Measurements from ENCODE around the gene FGFR4. TPM values are rescaled to one million over a fixed set of nuclear protein-coding genes. Genes with fewer than 3 reads are reported as not detected.
"Not testable (repeated sequence)": the region's sequence is repeated elsewhere in the genome, so short reads cannot be mapped to it uniquely, and the experiment has no call there.

The FGFR4 gene
- polyA plus RNA-seq = 1 to 10 TPM; 1.3 to 1.4 TPM

DNA sequence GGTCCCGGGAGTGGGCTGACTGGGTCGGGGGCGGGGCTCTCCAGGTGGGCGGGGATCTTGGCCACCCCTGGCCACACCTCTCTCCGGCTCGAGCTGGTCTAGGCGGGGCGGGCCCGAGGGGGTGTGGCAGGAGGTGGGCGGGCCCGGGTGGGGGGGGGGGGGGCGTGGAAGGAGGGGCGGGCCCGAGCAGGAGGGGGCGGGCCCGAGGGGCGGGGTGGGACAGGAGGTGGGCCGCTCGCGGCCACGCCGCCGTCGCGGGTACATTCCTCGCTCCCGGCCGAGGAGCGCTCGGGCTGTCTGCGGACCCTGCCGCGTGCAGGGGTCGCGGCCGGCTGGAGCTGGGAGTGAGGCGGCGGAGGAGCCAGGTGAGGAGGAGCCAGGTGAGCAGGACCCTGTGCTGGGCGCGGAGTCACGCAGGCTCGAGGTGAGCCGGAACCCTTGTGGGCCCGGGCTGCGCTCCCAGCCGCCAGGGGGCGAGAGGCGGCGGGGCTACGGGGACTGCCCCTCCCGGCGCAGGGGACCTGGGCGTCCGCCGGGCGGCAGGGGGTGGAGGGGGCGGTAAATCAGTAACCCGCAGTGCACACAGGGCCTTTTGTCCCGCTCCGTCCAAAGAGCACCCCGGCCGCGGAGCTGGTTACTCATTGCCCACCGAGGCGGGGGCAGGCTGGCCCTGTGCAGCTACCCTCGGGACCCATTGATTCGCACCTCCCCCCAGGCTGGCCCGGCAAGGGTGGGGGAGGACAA lies at the start of gene FGFR4:
Gene FGFR4, plus strand, starts transcription at position 262 of the 744 bp plus-strand sequence. CDS start 2,688 bp downstream, outside the sequence.
- H3K4me1 ChIP-seq (ENCODE audit: control insufficient read depth in 2 of 2, insufficient read depth in 2 of 2, low read length in 1 of 2) = peaks cover 4 to 11% of the 10 kb centered on the region in 2 donors
- H3K9me3 ChIP-seq (ENCODE audit: control insufficient read depth in 2 of 2, insufficient read depth in 1 of 2, low read depth in 1 of 2, low read length in 1 of 2) = no peaks in the 10 kb centered on the region
- H3K4me3 ChIP-seq (ENCODE audit: low read depth in 1 of 2, low read length in 2 of 2) = peak within 1 kb of the TSS; percentile 31 to 46
- H3K36me3 ChIP-seq (ENCODE audit: control insufficient read depth in 2 of 2, insufficient read depth in 2 of 2, low read length in 1 of 2) = no peaks in the 10 kb centered on the region
- 1 to 2% methylated on average over 32 to 67 of the region's 68 CpGs for WGBS, 2 donors
- peak within 1 kb of the TSS in 1 of 2 donors; percentile 28 for H3K27ac ChIP-seq (ENCODE audit: low read depth in 2 of 2, low read length in 1 of 2)
- no peaks in the 10 kb centered on the region for H3K27me3 ChIP-seq (ENCODE audit: control insufficient read depth in 1 of 2, insufficient read depth in 2 of 2, low read length in 2 of 2)

DNA sequence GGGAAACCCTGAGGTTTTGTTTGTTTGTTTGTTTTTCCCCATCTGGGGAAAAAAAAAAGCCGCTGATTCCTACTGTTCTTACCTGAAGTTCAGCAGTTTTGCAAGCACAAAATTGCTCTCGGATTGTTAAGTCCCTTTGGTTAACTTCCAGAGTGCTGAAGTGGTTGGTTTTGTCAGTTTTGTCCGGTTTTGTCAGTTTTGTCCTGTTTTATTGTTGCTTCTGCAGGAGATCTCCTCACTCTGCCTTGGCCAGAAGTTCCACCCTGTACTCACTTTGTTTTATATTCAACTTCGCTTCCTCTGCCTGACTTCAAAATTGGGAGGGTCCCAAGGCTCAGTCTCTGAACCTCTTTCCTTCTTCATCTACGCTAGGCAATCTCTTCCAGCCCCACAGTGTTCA lies 49.8 kb upstream of the FGFR4 start:
- Histone ChIP-seq H3K9me3 (ENCODE audit: control insufficient read depth in 2 of 2, insufficient read depth in 1 of 2, low read depth in 1 of 2, low read length in 1 of 2) (no peaks in the 10 kb centered on the region), H3K36me3 (ENCODE audit: control insufficient read depth in 2 of 2, insufficient read depth in 2 of 2, low read length in 1 of 2) (peaks cover 0 to 6% of the 10 kb centered on the region in 2 donors), H3K4me3 (ENCODE audit: low read depth in 1 of 2, low read length in 2 of 2) (no peak overlapping the region), H3K4me1 (ENCODE audit: control insufficient read depth in 2 of 2, insufficient read depth in 2 of 2, low read length in 1 of 2) (peaks cover 0 to 3% of the 10 kb centered on the region in 2 donors), H3K27ac (ENCODE audit: low read depth in 2 of 2, low read length in 1 of 2) (no peak overlapping the region), H3K27me3 (ENCODE audit: control insufficient read depth in 1 of 2, insufficient read depth in 2 of 2, low read length in 2 of 2) (no peaks in the 10 kb centered on the region)
- 93 to 95% methylated on average over 5 of the region's 5 CpGs for WGBS, 2 donors

DNA sequence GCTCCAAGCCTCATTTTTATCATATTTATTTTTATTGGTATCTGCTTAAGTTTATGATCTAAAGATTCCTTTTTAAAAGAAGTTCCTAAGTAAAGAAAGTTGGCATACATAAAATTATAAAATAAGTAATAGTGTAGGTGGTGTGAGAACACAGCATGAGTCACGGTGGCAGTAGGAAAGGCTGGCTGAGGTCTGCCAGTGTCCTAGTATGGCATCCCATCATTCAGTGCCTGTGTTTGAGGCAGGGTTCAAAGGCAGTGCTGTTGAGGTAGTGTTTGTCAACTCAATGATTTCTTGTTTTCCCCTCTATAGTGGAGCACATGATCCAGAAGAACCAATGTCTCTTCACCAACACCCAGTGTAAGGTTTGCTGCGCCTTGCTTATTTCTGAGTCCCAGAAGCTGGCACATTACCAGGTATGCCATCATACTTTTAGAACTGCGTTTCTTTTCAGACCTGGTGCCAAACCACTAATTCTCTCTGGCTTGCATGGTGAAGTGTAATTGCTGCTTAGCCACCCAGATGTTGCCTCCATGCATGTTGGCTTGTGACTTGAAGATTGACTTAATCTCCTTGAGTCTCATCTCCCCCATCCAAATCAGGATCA lies 45.8 kb upstream of the FGFR4 start:
- Histone ChIP-seq H3K9me3 (ENCODE audit: control insufficient read depth in 2 of 2, insufficient read depth in 1 of 2, low read depth in 1 of 2, low read length in 1 of 2) (no peaks in the 10 kb centered on the region), H3K27ac (ENCODE audit: low read depth in 2 of 2, low read length in 1 of 2) (peak overlapping the region in 1 of 2 donors; percentile 60), H3K4me3 (ENCODE audit: low read depth in 1 of 2, low read length in 2 of 2) (no peak overlapping the region), H3K4me1 (ENCODE audit: control insufficient read depth in 2 of 2, insufficient read depth in 2 of 2, low read length in 1 of 2) (peaks cover 0 to 3% of the 10 kb centered on the region in 2 donors), H3K36me3 (ENCODE audit: control insufficient read depth in 2 of 2, insufficient read depth in 2 of 2, low read length in 1 of 2) (peaks cover 4 to 6% of the 10 kb centered on the region in 2 donors), H3K27me3 (ENCODE audit: control insufficient read depth in 1 of 2, insufficient read depth in 2 of 2, low read length in 2 of 2) (no peaks in the 10 kb centered on the region)
- 48 to 62% methylated on average over 3 of the region's 3 CpGs for WGBS, 2 donors

DNA sequence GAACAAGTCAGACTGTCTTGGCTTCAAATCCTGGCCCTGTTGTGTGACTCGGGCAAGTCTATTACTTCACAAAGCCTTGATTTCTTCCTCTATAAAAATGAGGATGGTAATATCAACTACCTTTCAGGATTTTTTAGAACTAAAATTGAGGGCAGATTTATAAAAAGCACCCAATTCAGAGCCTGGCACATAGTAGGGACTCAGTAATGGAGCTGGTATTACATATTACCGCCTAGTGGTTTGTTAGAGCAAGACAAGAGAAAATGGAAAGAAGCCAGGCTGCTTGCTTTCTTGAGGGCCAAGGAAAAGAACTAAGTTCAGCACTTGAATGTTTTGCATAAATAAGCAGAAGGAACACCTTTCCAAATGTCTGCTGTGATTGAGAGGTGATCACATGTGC lies 44.8 kb upstream of the FGFR4 start:
- no peaks in the 10 kb centered on the region for H3K9me3 ChIP-seq (ENCODE audit: control insufficient read depth in 2 of 2, insufficient read depth in 1 of 2, low read depth in 1 of 2, low read length in 1 of 2)
- peaks cover 4 to 6% of the 10 kb centered on the region in 2 donors for H3K36me3 ChIP-seq (ENCODE audit: control insufficient read depth in 2 of 2, insufficient read depth in 2 of 2, low read length in 1 of 2)
- H3K4me3 ChIP-seq (ENCODE audit: low read depth in 1 of 2, low read length in 2 of 2) = no peak overlapping the region
- H3K27me3 ChIP-seq (ENCODE audit: control insufficient read depth in 1 of 2, insufficient read depth in 2 of 2, low read length in 2 of 2) = no peaks in the 10 kb centered on the region
- peaks cover 0 to 3% of the 10 kb centered on the region in 2 donors for H3K4me1 ChIP-seq (ENCODE audit: control insufficient read depth in 2 of 2, insufficient read depth in 2 of 2, low read length in 1 of 2)
- no peak overlapping the region for H3K27ac ChIP-seq (ENCODE audit: low read depth in 2 of 2, low read length in 1 of 2)
- WGBS, 2 donors = 97 to 100% methylated on average over 2 of the region's 2 CpGs

DNA sequence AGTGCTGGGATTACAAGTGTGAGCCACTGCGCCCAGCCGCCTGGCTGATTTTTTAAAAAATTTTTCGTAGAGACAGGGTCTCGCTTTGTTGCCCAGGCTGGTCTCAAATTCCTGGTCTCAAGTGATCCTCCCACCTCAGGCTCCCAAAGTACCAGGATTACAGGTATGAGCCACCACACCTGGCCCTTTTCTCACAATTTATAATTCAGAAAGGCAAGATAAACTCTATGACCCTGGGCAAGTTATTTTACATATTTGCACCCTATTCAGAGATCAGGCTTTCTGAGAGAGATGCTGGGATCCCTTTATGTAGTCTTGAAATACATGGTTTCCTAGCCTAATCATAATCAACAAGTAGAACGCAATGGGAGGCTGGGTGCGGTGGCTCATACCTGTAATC lies 43.6 kb upstream of the FGFR4 start:
- Histone ChIP-seq H3K9me3 (ENCODE audit: control insufficient read depth in 2 of 2, insufficient read depth in 1 of 2, low read depth in 1 of 2, low read length in 1 of 2) (no peaks in the 10 kb centered on the region), H3K36me3 (ENCODE audit: control insufficient read depth in 2 of 2, insufficient read depth in 2 of 2, low read length in 1 of 2) (peaks cover 4 to 6% of the 10 kb centered on the region in 2 donors), H3K27ac (ENCODE audit: low read depth in 2 of 2, low read length in 1 of 2) (no peak overlapping the region), H3K4me3 (ENCODE audit: low read depth in 1 of 2, low read length in 2 of 2) (no peak overlapping the region), H3K27me3 (ENCODE audit: control insufficient read depth in 1 of 2, insufficient read depth in 2 of 2, low read length in 2 of 2) (no peaks in the 10 kb centered on the region), H3K4me1 (ENCODE audit: control insufficient read depth in 2 of 2, insufficient read depth in 2 of 2, low read length in 1 of 2) (peaks cover 0 to 3% of the 10 kb centered on the region in 2 donors)
- 95 to 97% methylated on average over 6 of the region's 6 CpGs for whole genome bisulfite sequencing, 2 donors

DNA sequence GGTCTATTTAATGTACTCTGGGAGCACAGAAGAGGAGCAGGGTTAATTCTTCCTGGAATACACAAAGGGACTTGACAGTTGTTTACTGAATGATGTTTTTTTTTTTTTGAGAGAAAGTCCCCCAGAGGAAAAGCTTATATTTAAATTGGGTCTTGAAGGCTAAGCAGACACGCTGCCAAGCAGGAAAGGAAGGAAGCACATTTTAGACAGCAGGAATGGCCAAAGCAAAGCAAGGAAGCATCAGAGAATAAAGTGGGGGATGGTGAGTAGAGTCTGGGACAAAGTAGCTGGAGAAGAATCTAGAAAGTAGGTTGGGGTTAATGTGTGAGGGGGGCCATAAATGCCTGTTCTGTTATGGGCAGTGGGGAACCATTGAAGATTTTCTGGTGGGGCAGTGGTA lies 42.8 kb upstream of the FGFR4 start:
- H3K9me3 ChIP-seq (ENCODE audit: control insufficient read depth in 2 of 2, insufficient read depth in 1 of 2, low read depth in 1 of 2, low read length in 1 of 2) = no peaks in the 10 kb centered on the region
- H3K27me3 ChIP-seq (ENCODE audit: control insufficient read depth in 1 of 2, insufficient read depth in 2 of 2, low read length in 2 of 2) = no peaks in the 10 kb centered on the region
- H3K27ac ChIP-seq (ENCODE audit: low read depth in 2 of 2, low read length in 1 of 2) = no peak overlapping the region
- H3K4me1 ChIP-seq (ENCODE audit: control insufficient read depth in 2 of 2, insufficient read depth in 2 of 2, low read length in 1 of 2) = peaks cover 0 to 3% of the 10 kb centered on the region in 2 donors
- peaks cover 4 to 6% of the 10 kb centered on the region in 2 donors for H3K36me3 ChIP-seq (ENCODE audit: control insufficient read depth in 2 of 2, insufficient read depth in 2 of 2, low read length in 1 of 2)
- no peak overlapping the region for H3K4me3 ChIP-seq (ENCODE audit: low read depth in 1 of 2, low read length in 2 of 2)
- WGBS, 2 donors = 64 to 76% methylated on average over 1 of the region's 1 CpG

DNA sequence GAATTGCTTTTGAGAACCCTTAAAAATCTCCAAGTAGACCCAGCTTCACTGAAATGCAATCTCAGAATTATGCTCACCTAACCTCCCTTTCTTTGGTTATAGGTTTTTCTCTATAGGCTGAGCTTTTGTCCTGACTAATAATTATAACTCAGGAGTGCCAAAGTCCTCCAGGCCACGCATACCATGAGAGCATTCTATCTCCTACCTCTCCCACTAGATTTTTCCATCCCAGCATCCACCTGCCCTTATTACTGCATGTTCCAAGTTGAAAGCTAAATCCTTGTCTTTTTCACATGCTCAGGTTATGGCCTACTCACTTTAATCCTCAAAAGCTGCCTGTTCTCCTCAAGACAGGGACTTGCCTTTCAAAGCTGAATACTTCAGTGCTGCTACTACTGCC lies 42.1 kb upstream of the FGFR4 start:
- Histone ChIP-seq H3K36me3 (ENCODE audit: control insufficient read depth in 2 of 2, insufficient read depth in 2 of 2, low read length in 1 of 2) (peaks cover 4 to 10% of the 10 kb centered on the region in 2 donors), H3K4me1 (ENCODE audit: control insufficient read depth in 2 of 2, insufficient read depth in 2 of 2, low read length in 1 of 2) (peaks cover 0 to 3% of the 10 kb centered on the region in 2 donors), H3K27me3 (ENCODE audit: control insufficient read depth in 1 of 2, insufficient read depth in 2 of 2, low read length in 2 of 2) (no peaks in the 10 kb centered on the region), H3K27ac (ENCODE audit: low read depth in 2 of 2, low read length in 1 of 2) (no peak overlapping the region), H3K9me3 (ENCODE audit: control insufficient read depth in 2 of 2, insufficient read depth in 1 of 2, low read depth in 1 of 2, low read length in 1 of 2) (no peaks in the 10 kb centered on the region), H3K4me3 (ENCODE audit: low read depth in 1 of 2, low read length in 2 of 2) (no peak overlapping the region)
- 80 to 91% methylated on average over 1 of the region's 1 CpG for WGBS, 2 donors

DNA sequence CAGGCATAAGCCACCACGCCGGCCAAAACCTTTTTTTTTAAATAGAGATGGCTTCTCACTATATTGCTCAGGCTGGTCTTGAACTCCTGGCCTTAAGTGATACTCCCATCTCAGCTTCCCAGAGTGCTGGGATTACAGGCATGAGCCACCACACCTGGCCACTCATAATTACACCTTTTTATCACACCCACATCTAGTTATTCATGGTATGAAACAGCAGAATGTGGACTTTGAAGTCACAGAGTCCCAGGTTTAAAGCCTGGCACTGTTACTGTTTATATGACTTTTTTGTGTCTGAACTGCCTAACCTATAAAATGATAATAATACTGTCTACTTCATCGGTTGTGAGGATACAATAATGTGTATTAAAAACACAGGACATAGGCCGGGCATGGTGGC lies 41.1 kb upstream of the FGFR4 start:
- Histone ChIP-seq H3K27ac (ENCODE audit: low read depth in 2 of 2, low read length in 1 of 2) (no peak overlapping the region), H3K4me3 (ENCODE audit: low read depth in 1 of 2, low read length in 2 of 2) (no peak overlapping the region), H3K4me1 (ENCODE audit: control insufficient read depth in 2 of 2, insufficient read depth in 2 of 2, low read length in 1 of 2) (peaks cover 0 to 3% of the 10 kb centered on the region in 2 donors), H3K27me3 (ENCODE audit: control insufficient read depth in 1 of 2, insufficient read depth in 2 of 2, low read length in 2 of 2) (no peaks in the 10 kb centered on the region), H3K36me3 (ENCODE audit: control insufficient read depth in 2 of 2, insufficient read depth in 2 of 2, low read length in 1 of 2) (peaks cover 4 to 11% of the 10 kb centered on the region in 2 donors), H3K9me3 (ENCODE audit: control insufficient read depth in 2 of 2, insufficient read depth in 1 of 2, low read depth in 1 of 2, low read length in 1 of 2) (no peaks in the 10 kb centered on the region)
- 92 to 96% methylated on average over 4 of the region's 4 CpGs for WGBS, 2 donors

DNA sequence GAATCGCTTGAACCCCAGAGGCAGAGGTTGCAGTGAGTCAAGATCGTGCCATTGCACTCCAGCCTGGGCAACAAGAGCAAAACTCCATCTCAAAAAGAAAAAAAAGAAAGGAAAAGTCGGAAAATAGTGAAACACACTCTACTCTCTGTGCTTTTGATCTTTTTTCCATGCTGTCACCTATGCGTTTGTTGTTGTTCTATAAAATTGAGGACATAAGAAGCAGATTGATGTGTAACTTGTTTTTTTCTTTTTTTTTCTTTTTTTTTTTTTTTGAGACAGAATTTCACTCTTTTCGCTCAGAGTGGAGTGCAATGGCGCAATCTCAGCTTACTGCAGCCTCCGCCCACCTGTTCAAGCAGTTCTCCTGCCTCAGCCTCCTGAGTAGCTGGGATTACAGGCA lies 38.2 kb upstream of the FGFR4 start:
- not testable (repeated sequence) for H3K36me3 ChIP-seq (ENCODE audit: control insufficient read depth in 2 of 2, insufficient read depth in 2 of 2, low read length in 1 of 2); H3K27ac ChIP-seq (ENCODE audit: low read depth in 2 of 2, low read length in 1 of 2); H3K9me3 ChIP-seq (ENCODE audit: control insufficient read depth in 2 of 2, insufficient read depth in 1 of 2, low read depth in 1 of 2, low read length in 1 of 2); H3K27me3 ChIP-seq (ENCODE audit: control insufficient read depth in 1 of 2, insufficient read depth in 2 of 2, low read length in 2 of 2); H3K4me1 ChIP-seq (ENCODE audit: control insufficient read depth in 2 of 2, insufficient read depth in 2 of 2, low read length in 1 of 2); H3K4me3 ChIP-seq (ENCODE audit: low read depth in 1 of 2, low read length in 2 of 2)
- 94 to 96% methylated on average over 7 of the region's 7 CpGs for WGBS, 2 donors
